A549 treated with dexamethasone at 1 μM for 4 hours (cell line): Measurements from ENCODE around the gene C15orf40. TPM values are rescaled to one million over a fixed set of nuclear protein-coding genes. Genes with fewer than 3 reads are reported as not detected.

ENCODE experiments used
- total RNA-seq: library from RNA; stranded (reverse); fragments of 200-300 nt; extraction: Qiagen RNA extraction; gene quantifications from 5 replicates; pipeline ENCODE4 v1.2.3, GENCODE V29; 2022

Gene C15orf40
- total RNA-seq = 41.4 to 57.2 TPM (median 44.2 TPM) in 5 replicates

GRCh38 chr15:83011271-83012075 is at the start of gene C15orf40:
C15orf40 (minus strand) TSS chr15:83011639; CDS start chr15:83011607, 32 bp downstream.

GRCh38 chr15:82985688-82986441 is 25.6 kb downstream of the C15orf40 start, which contains the start of gene RAMAC:
RAMAC (plus strand) TSS chr15:82986210; CDS start chr15:82989019, 2,809 bp downstream.

GRCh38 chr15:82952158-82953081 is 59.0 kb downstream of the C15orf40 start, which contains the start of gene HOMER2:
HOMER2 (minus strand) TSS chr15:82952720; CDS start chr15:82952535, 185 bp downstream.

Other genes starting within 250 kb of the C15orf40 start
- gene FSD2, start 205.6 kb downstream of the C15orf40 start, total RNA-seq = not detected in 5 replicates
- 6.2 to 8.6 TPM (median 7.4 TPM) in 5 replicates for gene WHAMM, start 202.0 kb downstream of the C15orf40 start, total RNA-seq
- gene HOMER2, start 58.9 kb downstream of the C15orf40 start, total RNA-seq = 15.9 to 26.1 TPM (median 24.6 TPM) in 5 replicates
- gene RAMAC, start 25.4 kb downstream of the C15orf40 start, total RNA-seq = 43.9 to 62.0 TPM (median 45.4 TPM) in 5 replicates
- 51.2 to 59.6 TPM (median 56.7 TPM) in 5 replicates for gene BTBD1, start 55.6 kb upstream of the C15orf40 start, total RNA-seq
- gene TM6SF1, start 96.0 kb upstream of the C15orf40 start, total RNA-seq = 0.06 to 0.20 TPM (median 0.12 TPM) in 5 replicates
- 59.5 to 72.8 TPM (median 67.3 TPM) in 5 replicates for gene HDGFL3, start 196.2 kb upstream of the C15orf40 start, total RNA-seq